CD4-positive, alpha-beta T cell treated with Interleukin-15 for 4 hours (primary cell): ENCODE measurements around the gene OR51S1.
"Not testable (repeated sequence)": the region's sequence is repeated elsewhere in the genome, so short reads cannot be mapped to it uniquely, and the experiment has no call there.

Experiments
- DNase-seq: peaks from one replicate; pipeline ENCODE4 v3.0.0-alpha.2; 2020; ENCODE audit warnings: low spot score

Gene OR51S1, protein sequence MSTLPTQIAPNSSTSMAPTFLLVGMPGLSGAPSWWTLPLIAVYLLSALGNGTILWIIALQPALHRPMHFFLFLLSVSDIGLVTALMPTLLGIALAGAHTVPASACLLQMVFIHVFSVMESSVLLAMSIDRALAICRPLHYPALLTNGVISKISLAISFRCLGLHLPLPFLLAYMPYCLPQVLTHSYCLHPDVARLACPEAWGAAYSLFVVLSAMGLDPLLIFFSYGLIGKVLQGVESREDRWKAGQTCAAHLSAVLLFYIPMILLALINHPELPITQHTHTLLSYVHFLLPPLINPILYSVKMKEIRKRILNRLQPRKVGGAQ

GRCh38 chr11:4848908-4849532 is at the start of gene OR51S1:
TSS of gene OR51S1 (minus strand) at chr11:4849208. CDS start at chr11:4849208, 0 bp downstream.
- no peak for DNase-seq

GRCh38 chr11:4891996-4892640 is 43.1 kb upstream of the OR51S1 start:
- DNase-seq = no peak

GRCh38 chr11:4890279-4890678 is 41.3 kb upstream of the OR51S1 start:
- DNase-seq = no peak

- no peak for DNase-seq
These were observed 38.6 kb upstream of the OR51S1 start for GRCh38 chr11:4887591-4887990.

DNA sequence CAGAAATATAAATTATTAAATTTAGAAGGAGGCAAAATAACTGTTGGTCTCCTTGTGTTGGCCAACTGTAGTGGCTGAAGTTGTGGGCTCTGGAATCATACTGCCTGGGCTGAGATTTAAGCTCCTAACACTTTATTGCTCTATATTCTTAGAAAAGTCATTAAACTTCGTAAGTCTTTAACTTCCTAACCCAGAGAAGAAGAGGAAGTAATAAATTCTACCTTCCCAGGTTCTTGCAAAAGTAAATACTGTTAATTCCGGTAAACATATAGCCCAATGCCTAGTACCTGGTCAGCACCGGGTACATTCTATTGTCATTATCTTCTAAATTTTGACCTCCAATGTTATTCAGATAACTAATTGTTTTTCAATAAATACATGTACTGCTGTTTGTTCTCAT is 37.2 kb upstream of the OR51S1 start:
- no peak for DNase-seq

DNA sequence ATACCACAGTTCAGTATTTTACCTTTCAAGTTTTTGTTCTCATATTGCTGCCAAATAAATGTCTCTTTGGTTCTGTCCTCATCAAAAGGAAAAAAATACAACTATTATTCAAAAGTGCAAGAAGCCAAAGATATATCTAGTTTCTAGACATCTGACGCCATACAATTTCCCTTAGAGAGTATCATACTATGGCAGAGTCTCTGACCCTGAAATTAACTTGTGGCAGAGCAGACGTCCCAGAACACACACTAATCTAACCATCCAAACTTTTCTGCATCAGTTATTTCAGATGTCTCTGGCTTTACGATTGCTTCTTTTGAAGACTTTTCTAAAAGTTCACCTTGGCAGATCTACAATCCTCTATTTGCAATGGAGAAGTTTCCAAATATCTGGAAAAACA is 35.4 kb upstream of the OR51S1 start:
- DNase-seq = no peak

DNA sequence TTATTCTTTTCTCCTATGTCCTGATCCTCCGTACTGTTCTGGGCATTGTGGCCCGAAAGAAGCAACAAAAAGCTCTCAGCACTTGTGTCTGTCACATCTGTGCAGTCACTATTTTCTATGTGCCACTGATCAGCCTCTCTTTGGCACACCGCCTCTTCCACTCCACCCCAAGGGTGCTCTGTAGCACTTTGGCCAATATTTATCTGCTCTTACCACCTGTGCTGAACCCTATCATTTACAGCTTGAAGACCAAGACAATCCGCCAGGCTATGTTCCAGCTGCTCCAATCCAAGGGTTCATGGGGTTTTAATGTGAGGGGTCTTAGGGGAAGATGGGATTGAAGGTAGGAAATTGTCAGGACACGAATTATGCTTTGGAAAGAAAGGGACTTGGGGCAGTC is 33.5 kb upstream of the OR51S1 start:
- no peak for DNase-seq

DNA sequence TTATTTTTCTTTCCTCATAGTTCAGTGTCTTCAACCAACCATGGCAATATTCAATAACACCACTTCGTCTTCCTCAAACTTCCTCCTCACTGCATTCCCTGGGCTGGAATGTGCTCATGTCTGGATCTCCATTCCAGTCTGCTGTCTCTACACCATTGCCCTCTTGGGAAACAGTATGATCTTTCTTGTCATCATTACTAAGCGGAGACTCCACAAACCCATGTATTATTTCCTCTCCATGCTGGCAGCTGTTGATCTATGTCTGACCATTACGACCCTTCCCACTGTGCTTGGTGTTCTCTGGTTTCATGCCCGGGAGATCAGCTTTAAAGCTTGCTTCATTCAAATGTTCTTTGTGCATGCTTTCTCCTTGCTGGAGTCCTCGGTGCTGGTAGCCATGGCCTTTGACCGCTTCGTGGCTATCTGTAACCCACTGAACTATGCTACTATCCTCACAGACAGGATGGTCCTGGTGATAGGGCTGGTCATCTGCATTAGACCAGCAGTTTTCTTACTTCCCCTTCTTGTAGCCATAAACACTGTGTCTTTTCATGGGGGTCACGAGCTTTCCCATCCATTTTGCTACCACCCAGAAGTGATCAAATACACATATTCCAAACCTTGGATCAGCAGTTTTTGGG is 33.0 kb upstream of the OR51S1 start, which contains the start of gene OR51T1:
Gene OR51T1, plus strand, starts transcription at position 41 of the 641 bp plus-strand sequence. Its CDS starts 0 bp downstream, at position 41.
- no peak for DNase-seq

- no peak for DNase-seq
These were observed 32.2 kb upstream of the OR51S1 start for GRCh38 chr11:4881188-4881587.

DNA sequence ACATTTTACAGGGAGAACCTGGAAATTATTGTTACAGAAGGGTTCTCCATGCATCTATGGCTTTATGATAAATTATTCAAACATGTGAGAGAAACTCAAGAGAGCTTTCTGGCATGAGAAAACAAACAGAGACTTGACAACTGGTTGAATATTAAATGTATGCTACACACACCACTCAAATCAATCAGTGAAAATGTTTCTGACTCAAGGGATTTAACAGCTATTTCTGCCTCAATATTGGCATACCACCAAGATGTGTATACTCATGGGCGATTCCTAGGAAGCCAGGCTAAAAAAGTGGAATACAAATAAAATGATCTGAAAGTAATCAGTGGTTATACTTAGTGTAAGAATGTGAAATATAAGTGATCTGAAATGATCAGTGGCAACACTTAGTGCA is 16.8 kb upstream of the OR51S1 start:
- no peak for DNase-seq

GRCh38 chr11:4863876-4864275 is 14.9 kb upstream of the OR51S1 start:
- DNase-seq = no peak

DNA sequence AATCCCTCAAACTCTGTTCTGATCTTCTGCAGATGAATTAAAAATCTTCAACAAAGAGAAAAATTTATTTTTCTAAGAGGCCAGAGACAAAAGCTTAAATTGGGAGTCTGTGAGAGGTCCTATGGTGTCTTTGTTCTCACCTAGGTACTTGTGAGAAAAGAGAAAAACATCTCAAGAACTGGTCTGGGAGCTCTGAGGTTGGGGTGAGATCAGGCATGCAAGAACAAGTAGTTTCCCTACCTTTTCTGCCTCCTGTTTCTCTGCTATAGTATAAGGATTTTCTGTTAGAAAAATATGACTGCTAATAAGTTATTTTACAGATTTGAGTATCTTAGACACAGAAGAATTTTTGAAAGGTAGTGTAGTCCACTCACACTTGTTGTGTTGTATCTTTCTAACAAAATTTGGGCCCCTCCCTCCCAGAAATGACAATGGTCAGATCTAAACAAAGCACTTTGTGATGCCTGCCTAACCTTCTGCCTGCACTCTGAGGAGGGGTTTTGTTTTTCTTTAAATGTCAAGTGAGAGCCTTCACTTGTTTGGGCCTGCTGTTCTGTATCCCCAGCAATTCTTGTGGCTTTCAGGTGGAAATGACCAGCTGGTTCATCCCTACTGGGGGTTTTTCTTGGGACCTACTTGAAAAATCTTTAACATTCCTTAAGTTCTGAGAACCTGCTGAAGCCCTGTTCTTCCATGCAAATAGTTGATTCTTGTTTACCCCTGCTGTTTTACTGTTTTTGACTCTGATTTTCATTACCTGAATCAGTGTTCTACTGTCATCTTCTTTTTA is 13.6 kb upstream of the OR51S1 start:
- no peak for DNase-seq

DNA sequence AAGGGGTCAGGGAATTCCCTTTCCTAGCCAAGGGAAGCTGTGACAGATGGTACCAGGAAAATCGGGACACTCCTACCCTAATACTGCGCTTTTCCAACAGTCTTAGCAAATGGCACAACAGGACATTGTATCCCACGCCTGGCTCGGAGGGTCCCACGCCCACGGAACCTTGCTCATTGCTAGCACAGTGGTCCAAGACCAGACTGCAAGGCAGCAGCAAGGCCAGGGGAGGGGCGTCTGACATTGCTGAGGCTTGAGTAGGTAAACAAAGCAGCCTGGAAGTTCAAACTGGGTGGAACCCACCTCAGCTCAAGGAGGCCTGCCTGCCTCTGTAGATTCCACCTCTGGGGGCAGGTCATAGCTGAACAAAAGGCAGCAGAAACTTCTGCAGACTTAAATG is 5.3 kb upstream of the OR51S1 start:
- not testable (repeated sequence) for DNase-seq

DNA sequence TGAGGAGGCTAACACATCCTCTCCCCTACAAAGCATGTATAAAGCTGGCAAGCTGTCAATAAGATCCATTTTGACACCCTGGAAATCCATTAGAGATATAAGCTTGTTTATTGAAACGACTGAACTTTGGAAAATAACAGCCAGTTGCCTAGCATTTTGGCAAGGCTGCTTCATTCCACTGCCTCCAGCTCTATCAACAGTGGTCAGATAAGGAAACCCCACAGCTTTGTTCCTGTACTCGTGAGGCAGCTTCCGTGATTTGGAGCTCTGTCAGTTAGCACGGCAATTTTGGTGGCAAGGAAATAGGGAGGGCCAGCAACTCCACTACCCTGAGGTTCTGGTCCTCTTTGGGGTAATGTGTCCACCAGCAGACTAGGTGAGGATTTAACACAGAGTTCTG is 2.0 kb upstream of the OR51S1 start:
- no peak for DNase-seq

GRCh38 chr11:4839851-4840549 is 9.0 kb downstream of the OR51S1 start:
- no peak for DNase-seq

- no peak for DNase-seq
These were observed 18.1 kb downstream of the OR51S1 start for GRCh38 chr11:4830909-4831308.

- DNase-seq = no peak
These were observed 18.7 kb downstream of the OR51S1 start for GRCh38 chr11:4830346-4830745.

GRCh38 chr11:4826425-4826824 is 22.6 kb downstream of the OR51S1 start:
- no peak for DNase-seq

DNA sequence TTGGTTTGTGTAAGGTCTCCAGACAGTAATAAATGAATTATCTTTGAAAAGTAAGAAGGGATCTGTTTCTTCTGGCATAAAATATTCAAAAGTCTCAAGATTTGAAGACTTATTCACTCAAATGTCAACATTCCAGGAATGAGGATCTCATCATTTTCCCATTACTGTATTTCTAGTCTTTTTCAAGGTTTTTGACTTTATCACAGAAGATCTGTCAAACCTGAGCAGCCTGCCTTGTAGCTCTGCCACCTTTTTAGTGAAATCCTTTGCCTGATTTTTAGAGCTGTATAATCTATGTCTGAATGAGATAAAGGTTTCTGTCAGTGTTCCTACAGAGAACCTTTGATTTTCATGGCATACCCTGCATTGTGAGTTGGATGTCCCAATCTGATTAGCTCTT is 23.9 kb downstream of the OR51S1 start:
- DNase-seq = no peak

DNA sequence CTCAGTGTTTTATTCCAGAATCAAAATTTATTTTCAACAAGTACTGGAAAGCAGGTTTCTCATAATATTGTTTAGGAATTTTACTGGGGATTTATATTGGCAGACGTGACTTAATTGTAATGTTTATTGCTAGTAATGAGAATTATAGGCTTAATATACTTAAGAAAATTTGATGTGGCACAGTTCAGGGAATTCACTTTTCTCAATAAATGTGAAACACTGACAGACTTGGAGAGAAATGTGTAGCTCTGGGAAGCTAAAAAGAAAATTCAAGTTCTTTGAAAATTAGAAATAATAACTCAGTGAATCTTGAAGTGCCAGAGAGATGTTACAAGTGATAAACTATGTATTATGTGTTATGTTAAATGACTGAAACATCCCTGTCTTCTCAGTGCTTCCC is 28.0 kb downstream of the OR51S1 start, which contains the start of gene OR51F2:
Gene OR51F2, plus strand, starts transcription at position 301 of the 400 bp plus-strand sequence. CDS start 101 bp downstream, outside the sequence.
- DNase-seq = no peak

DNA sequence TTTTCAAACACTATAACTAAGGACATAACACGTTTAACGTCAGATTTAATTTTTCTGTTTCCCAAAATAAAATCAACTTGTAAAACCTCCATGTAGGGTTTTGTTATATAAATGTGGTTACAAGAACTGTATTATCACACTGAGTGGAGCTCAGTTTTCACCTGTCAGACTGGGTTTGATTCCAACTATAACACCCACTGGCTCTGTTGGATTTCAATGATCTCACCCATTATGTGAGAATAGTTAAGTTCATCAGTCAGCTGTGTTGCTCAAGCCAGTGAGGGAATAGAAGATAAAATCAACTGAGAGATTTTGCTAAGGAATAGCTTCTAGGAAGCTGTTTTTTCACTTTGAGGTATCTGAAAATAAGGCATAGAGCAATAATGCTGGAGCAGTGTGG is 39.8 kb downstream of the OR51S1 start:
- no peak for DNase-seq
